ENCODE measurements around the gene PTGIS.

GRCh38 chr20:49587111-49587570, 19.2 kb upstream of the PTGIS start:
- TF ChIP-seq POLR2A (IDR thresholded peaks at IDR 0.05; ENCODE audit: low read length) (no peak), MAX (IDR thresholded peaks at IDR 0.05) (no peak), FOXS1 (CRISPR knock-in tag; IDR thresholded peaks at IDR 0.05) (no peak)
